Glomerular visceral epithelial cell (primary cell): ENCODE data around the gene IL15RA.
"Not testable (repeated sequence)": the region's sequence is repeated elsewhere in the genome, so short reads cannot be mapped to it uniquely, and the experiment has no call there.

Experiments
- DNase-seq: peaks from one replicate; pipeline ENCODE4 v3.0.0-alpha.2; 2016; ENCODE audit errors: extremely low spot score

IL15RA gene

GRCh38 chr10:5927306-5927705, 50.0 kb downstream of the IL15RA start:
- DNase-seq = no peak

GRCh38 chr10:5924889-5925288, 52.5 kb downstream of the IL15RA start:
- DNase-seq = no peak

GRCh38 chr10:5921746-5922145, 55.6 kb downstream of the IL15RA start:
- DNase-seq = no peak

GRCh38 chr10:5919568-5919967, 57.8 kb downstream of the IL15RA start:
- no peak for DNase-seq

GRCh38 chr10:5918763-5919162, 58.6 kb downstream of the IL15RA start:
- no peak for DNase-seq

- no peak for DNase-seq
Measured at GRCh38 chr10:5917305-5917704, 60.0 kb downstream of the IL15RA start.

GRCh38 chr10:5915451-5915850, 61.9 kb downstream of the IL15RA start:
- no peak for DNase-seq

GRCh38 chr10:5913736-5914135, 63.6 kb downstream of the IL15RA start:
- DNase-seq = no peak

GRCh38 chr10:5911670-5912069, 65.7 kb downstream of the IL15RA start:
- DNase-seq = no peak

- no peak for DNase-seq
Measured at GRCh38 chr10:5910323-5911100, 66.8 kb downstream of the IL15RA start.

GRCh38 chr10:5908676-5909075, 68.7 kb downstream of the IL15RA start:
- not testable (repeated sequence) for DNase-seq

GRCh38 chr10:5906651-5907050, 70.7 kb downstream of the IL15RA start:
- DNase-seq = no peak

- DNase-seq = no peak
Measured at GRCh38 chr10:5905854-5906507, 71.4 kb downstream of the IL15RA start.

- DNase-seq = no peak
Measured at GRCh38 chr10:5904227-5904626, 73.1 kb downstream of the IL15RA start.

- no peak for DNase-seq
Measured at GRCh38 chr10:5903563-5903962, 73.8 kb downstream of the IL15RA start.

GRCh38 chr10:5902511-5903274, 74.7 kb downstream of the IL15RA start:
- no peak for DNase-seq
